NB4 (cell line): ENCODE results near the gene NKIRAS2.

Source experiments
- DNase-seq: peaks from one replicate; pipeline ENCODE4 v3.0.0; 2010; ENCODE audit warnings: low read depth
- H3K4me3 ChIP-seq: one replicate; pipeline ENCODE4 v1.5.1; 2011; ENCODE audit warnings: mild to moderate bottlenecking, low read depth, low read length, moderate library complexity
- MYC ChIP-seq: IDR thresholded peaks from 2 replicates; pipeline ENCODE4 v1.6.1; 2011; ENCODE audit warnings: low read depth, low read length
- POLR2A ChIP-seq: IDR thresholded peaks from 2 replicates; pipeline ENCODE4 v1.6.1; 2011; ENCODE audit warnings: mild to moderate bottlenecking; ENCODE audit not compliant: insufficient read length; ENCODE audit errors: extremely low read depth
- TF ChIP-seq, protein P1 (sequence below): IDR thresholded peaks from 2 replicates; pipeline ENCODE4 v1.6.1; 2011; ENCODE audit warnings: low read depth, low read length
- TF ChIP-seq, protein P2 (sequence below): IDR thresholded peaks from one replicate; pipeline ENCODE4 v1.5.1; 2012; ENCODE audit warnings: low read depth, low read length

Gene NKIRAS2

DNA sequence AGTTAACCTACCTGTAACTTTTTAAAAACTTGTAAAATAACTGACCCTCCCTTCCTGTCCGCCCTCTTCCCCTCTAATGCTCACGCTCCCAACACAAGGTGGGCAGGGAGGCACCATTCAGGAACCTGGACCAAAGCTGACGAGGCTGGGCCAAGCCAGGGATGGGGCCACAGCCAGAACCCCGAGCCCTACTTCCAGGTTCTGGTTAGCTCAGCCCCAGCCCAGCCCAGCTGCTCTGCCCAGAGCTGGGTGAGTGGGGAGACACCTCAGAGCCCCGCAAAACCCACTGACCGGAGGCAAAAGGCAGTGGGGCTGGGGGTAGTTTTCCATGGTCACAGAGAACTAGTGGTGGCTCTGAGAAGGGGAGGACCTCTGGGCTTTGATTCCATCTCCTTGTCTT lies 45.9 kb upstream of the NKIRAS2 start:
- H3K4me3 ChIP-seq, result no peak overlapping the region
- TF ChIP-seq, protein P1, sequence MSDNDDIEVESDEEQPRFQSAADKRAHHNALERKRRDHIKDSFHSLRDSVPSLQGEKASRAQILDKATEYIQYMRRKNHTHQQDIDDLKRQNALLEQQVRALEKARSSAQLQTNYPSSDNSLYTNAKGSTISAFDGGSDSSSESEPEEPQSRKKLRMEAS, result no peak
- DNase-seq, result no peak

DNA sequence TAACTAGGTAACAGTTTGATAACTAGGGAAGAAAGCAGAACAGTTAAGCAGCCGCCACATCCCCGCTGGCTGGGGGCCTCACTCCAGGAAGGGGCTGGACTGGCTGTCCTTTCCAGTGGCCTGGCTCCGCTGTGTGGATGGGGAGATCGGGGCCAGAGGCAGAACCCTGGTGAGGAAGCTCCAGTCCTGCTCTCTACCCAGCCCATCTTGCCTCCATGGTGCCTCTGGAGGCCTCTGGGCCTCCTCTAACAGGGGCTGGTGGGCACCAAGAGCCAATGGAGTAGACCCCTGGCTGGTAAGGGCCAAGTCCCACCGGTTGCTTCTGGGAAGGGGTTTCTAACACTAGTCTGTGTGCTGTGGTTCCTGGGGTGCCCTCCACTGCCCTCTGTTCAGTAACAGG lies 45.2 kb upstream of the NKIRAS2 start:
- H3K4me3 ChIP-seq, result no peak overlapping the region
- no peak for DNase-seq
- TF ChIP-seq MYC (no peak), POLR2A (no peak)
- TF ChIP-seq, protein P1, result no peak
- TF ChIP-seq, protein P2, sequence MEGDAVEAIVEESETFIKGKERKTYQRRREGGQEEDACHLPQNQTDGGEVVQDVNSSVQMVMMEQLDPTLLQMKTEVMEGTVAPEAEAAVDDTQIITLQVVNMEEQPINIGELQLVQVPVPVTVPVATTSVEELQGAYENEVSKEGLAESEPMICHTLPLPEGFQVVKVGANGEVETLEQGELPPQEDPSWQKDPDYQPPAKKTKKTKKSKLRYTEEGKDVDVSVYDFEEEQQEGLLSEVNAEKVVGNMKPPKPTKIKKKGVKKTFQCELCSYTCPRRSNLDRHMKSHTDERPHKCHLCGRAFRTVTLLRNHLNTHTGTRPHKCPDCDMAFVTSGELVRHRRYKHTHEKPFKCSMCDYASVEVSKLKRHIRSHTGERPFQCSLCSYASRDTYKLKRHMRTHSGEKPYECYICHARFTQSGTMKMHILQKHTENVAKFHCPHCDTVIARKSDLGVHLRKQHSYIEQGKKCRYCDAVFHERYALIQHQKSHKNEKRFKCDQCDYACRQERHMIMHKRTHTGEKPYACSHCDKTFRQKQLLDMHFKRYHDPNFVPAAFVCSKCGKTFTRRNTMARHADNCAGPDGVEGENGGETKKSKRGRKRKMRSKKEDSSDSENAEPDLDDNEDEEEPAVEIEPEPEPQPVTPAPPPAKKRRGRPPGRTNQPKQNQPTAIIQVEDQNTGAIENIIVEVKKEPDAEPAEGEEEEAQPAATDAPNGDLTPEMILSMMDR, result no peak

DNA sequence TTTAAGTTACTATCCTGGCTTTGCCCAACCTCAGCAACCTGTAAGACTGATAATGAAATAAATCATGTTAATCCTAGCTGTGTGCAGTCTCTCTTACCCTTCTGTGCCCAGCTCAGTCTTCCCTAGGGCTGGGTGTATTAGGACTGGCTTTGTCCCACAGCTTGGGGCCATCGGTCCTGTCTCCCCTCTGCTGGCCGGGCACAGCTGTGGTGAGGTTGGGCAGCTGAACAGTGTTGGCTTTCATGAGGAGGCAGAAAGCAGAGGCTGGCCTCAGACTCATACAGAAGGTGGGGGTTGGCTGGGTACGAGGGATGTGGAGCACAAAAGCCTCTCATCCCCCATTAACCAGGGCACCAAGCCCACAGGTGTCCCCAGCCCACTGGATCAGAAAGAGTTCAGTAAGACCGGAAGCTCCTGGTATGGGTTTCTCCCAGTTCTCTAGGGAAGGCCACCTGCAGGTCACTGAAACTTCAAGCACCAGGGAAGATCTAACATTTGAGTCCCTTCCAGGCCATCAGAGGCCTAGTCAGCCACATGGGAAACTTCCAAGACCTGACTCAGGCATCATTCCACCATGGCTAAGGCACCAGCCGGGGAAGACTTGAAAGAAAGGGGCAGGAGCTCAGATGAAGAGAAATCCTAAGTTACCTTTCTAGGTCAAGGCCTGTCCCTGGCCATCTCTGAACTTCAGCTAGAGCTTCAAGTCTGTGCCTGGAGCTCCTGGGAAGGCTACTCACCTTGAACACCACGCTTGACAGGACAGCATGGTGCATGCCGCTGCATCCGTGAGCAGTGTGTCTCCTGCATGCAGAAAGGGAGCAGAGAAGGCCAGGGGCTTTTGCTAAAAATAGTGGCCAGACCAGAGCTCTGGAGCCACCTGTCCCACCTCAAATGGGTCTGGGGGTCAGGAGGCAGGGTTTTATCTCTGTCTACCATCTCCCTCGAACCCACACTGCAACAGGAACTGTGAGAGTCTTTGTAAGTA lies 44.5 kb upstream of the NKIRAS2 start:
- no peak overlapping the region for H3K4me3 ChIP-seq
- TF ChIP-seq POLR2A, result no peak
- no peak for TF ChIP-seq MYC
- TF ChIP-seq, protein P1, result no peak
- TF ChIP-seq, protein P2, result no peak
- DNase-seq, result no peak

DNA sequence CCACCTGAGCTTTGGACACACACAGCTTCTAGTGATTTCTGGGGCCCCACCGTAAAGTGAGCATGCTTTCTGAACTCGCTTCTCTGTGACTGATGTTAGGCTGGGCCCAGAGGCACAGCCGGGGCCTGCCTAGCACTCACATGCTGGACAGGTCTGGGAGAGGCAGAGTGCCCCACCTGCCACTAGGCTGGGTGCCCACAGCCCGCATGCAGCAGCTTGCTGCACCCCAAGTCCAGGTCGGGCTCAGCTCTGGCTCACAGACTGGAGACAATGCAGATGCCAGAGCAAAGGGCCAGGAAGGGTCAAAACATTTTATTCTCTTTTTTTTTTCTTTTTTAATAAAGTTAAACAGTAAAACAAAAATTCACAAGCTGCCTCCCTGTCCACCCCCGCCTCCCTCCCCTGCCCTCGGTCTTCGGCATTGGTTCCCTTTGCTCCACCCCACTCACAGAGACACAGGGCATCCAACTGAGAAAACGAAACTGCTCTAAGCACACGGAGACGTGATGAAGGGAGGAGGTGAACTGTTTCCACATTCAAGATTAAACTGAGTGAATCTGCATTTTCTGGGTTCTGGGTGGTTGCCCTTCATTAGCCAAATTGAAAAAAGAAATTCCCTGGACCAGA lies 43.6 kb upstream of the NKIRAS2 start:
- TF ChIP-seq POLR2A (no peak), MYC (no peak)
- TF ChIP-seq, protein P2, result no peak
- TF ChIP-seq, protein P1, result no peak

DNA sequence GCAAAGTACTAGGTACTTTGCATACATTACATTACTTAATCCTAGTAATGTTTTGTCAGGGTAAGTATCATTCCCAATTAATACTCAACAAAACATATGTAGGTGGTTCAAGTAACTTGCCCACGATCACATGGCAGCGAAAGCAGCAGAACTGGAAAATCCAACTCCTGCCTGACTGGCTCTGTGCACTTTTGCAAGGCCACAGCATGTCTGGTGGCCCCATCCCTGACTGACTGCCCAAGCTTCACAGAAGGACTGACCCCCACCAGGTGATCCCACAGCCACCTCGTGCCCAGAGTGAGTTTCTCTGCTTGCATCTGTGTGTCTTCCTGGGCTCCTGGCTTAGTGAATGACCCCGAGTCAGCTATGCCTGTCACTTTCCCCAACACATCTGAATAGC lies 41.9 kb upstream of the NKIRAS2 start:
- no peak for DNase-seq
- TF ChIP-seq, protein P1, result no peak
- no peak for TF ChIP-seq MYC
- TF ChIP-seq POLR2A, result no peak
- TF ChIP-seq, protein P2, result no peak
- H3K4me3 ChIP-seq, result no peak overlapping the region

More for the DNA sequence above, 43.6 kb upstream of the NKIRAS2 start:
- no peak overlapping the region for H3K4me3 ChIP-seq
- DNase-seq, result no peak
